Measurements from ENCODE around the gene NKAIN4. TPM values are rescaled to one million over a fixed set of nuclear protein-coding genes. Genes with fewer than 3 reads are reported as not detected.
"Not testable (repeated sequence)": the region's sequence is repeated elsewhere in the genome, so short reads cannot be mapped to it uniquely, and the experiment has no call there.

Gene NKAIN4
- total and polyA plus RNA-seq, 7 experiments from 2014 or later = not detected

- Histone ChIP-seq H3K9me3 (ENCODE audit: control insufficient read depth in 2 of 3, low read length in 3 of 3) (no peaks in the 10 kb centered on the region), H3K27me3 (ENCODE audit: control insufficient read depth in 2 of 2, insufficient read depth in 2 of 2, low read length in 2 of 2) (no peaks in the 10 kb centered on the region), H3K4me3 (ENCODE audit: low read length) (no peak overlapping the region), H3K4me1 (ENCODE audit: control insufficient read depth in 2 of 2, insufficient read depth in 2 of 2, low read length in 2 of 2) (no peaks in the 10 kb centered on the region), H3K27ac (ENCODE audit: low read depth, low read length) (no peak overlapping the region), H3K36me3 (ENCODE audit: control insufficient read depth in 2 of 3, insufficient read depth in 3 of 3, low read length in 3 of 3) (no peaks in the 10 kb centered on the region)
- DNase-seq (no peak), ATAC-seq (no peak)
- intact Hi-C loops (cut with micrococcal nuclease) = no loop called here
- Mint-ChIP-seq H3K27me3 (peaks cover 0 to 9% (median 0%) of the 10 kb centered on the region in 5 donors), H3K4me3 (no peak overlapping the region), H3K4me1 (peaks cover 0 to 6% (median 0%) of the 10 kb centered on the region in 7 donors), H3K36me3 (no peaks in the 10 kb centered on the region), H3K27ac (no peak overlapping the region), H3K9me3 (no peaks in the 10 kb centered on the region)
- POLR2A ChIA-PET = interaction anchor here (0.6 to 1.1 kb wide), 2 partner anchors 24 to 318 kb away, joined by 3 read pairs; no protein-coding TSS in a partner anchor
- CTCF ChIA-PET = interaction anchor here (0.6 to 3.0 kb wide), 10 partner anchors 9 to 751 kb away, joined by 3 to 31 read pairs (median 5); partner anchors contain the start of gene BIRC7
These were observed 31.7 kb downstream of the NKAIN4 start for GRCh38 chr20:63222541-63222940.

- intact Hi-C loops (cut with micrococcal nuclease); H3K4me1 Mint-ChIP-seq; ATAC-seq; H3K27me3 Mint-ChIP-seq; CTCF ChIA-PET; H3K36me3 Mint-ChIP-seq; DNase-seq; POLR2A ChIA-PET; H3K36me3 ChIP-seq (ENCODE audit: control insufficient read depth in 2 of 3, insufficient read depth in 3 of 3, low read length in 3 of 3); H3K27me3 ChIP-seq (ENCODE audit: control insufficient read depth in 2 of 2, insufficient read depth in 2 of 2, low read length in 2 of 2); H3K9me3 Mint-ChIP-seq; H3K4me3 Mint-ChIP-seq; H3K4me1 ChIP-seq (ENCODE audit: control insufficient read depth in 2 of 2, insufficient read depth in 2 of 2, low read length in 2 of 2); H3K4me3 ChIP-seq (ENCODE audit: low read length); H3K9me3 ChIP-seq (ENCODE audit: control insufficient read depth in 2 of 3, low read length in 3 of 3); H3K27ac ChIP-seq (ENCODE audit: low read depth, low read length): not testable (repeated sequence)
- H3K27ac Mint-ChIP-seq = peak overlapping the region in 1 of 9 donors; percentile 38
These were observed 32.7 kb downstream of the NKAIN4 start for GRCh38 chr20:63221400-63222053.

GRCh38 chr20:63220696-63221399 lies 33.4 kb downstream of the NKAIN4 start:
- DNase-seq = no peak
- no peak overlapping the region for H3K4me3 ChIP-seq (ENCODE audit: low read length)
- Mint-ChIP-seq H3K27me3 (peaks cover 0 to 6% (median 0%) of the 10 kb centered on the region in 5 donors), H3K9me3 (no peaks in the 10 kb centered on the region), H3K4me1 (peaks cover 0 to 8% (median 6%) of the 10 kb centered on the region in 7 donors), H3K4me3 (no peak overlapping the region), H3K27ac (peak overlapping the region in 1 of 9 donors; percentile 38), H3K36me3 (no peaks in the 10 kb centered on the region)
- POLR2A ChIA-PET = no interaction called here
- ATAC-seq = no peak
- H3K9me3 ChIP-seq (ENCODE audit: control insufficient read depth in 2 of 3, low read length in 3 of 3) = no peaks in the 10 kb centered on the region
- H3K27ac ChIP-seq (ENCODE audit: low read depth, low read length) = no peak overlapping the region
- H3K36me3 ChIP-seq (ENCODE audit: control insufficient read depth in 2 of 3, insufficient read depth in 3 of 3, low read length in 3 of 3) = no peaks in the 10 kb centered on the region
- intact Hi-C loops (cut with micrococcal nuclease) = no loop called here
- no peaks in the 10 kb centered on the region for H3K27me3 ChIP-seq (ENCODE audit: control insufficient read depth in 2 of 2, insufficient read depth in 2 of 2, low read length in 2 of 2)
- H3K4me1 ChIP-seq (ENCODE audit: control insufficient read depth in 2 of 2, insufficient read depth in 2 of 2, low read length in 2 of 2) = peaks cover 0 to 7% of the 10 kb centered on the region in 2 donors
- CTCF ChIA-PET = interaction anchor here (1.1 kb wide), 1 partner anchor 71 kb away, joined by 4 read pairs; no protein-coding TSS in a partner anchor

GRCh38 chr20:63219866-63220521 lies 34.3 kb downstream of the NKAIN4 start:
- POLR2A ChIA-PET = no interaction called here
- H3K36me3 Mint-ChIP-seq = no peaks in the 10 kb centered on the region
- peaks cover 3 to 9% of the 10 kb centered on the region in 2 donors for H3K4me1 ChIP-seq (ENCODE audit: control insufficient read depth in 2 of 2, insufficient read depth in 2 of 2, low read length in 2 of 2)
- H3K4me3 ChIP-seq (ENCODE audit: low read length) = no peak overlapping the region
- H3K27ac Mint-ChIP-seq = peak overlapping the region in 1 of 9 donors; percentile 51
- H3K4me3 Mint-ChIP-seq = no peak overlapping the region
- peaks cover 2 to 12% (median 11%) of the 10 kb centered on the region in 7 donors for H3K4me1 Mint-ChIP-seq
- no peaks in the 10 kb centered on the region for H3K9me3 ChIP-seq (ENCODE audit: control insufficient read depth in 2 of 3, low read length in 3 of 3)
- peaks cover 0 to 6% (median 0%) of the 10 kb centered on the region in 5 donors for H3K27me3 Mint-ChIP-seq
- H3K9me3 Mint-ChIP-seq = no peaks in the 10 kb centered on the region
- CTCF ChIA-PET = interaction anchor here (1.1 kb wide), 1 partner anchor 71 kb away, joined by 4 read pairs; no protein-coding TSS in a partner anchor
- no peaks in the 10 kb centered on the region for H3K27me3 ChIP-seq (ENCODE audit: control insufficient read depth in 2 of 2, insufficient read depth in 2 of 2, low read length in 2 of 2)
- no peak for ATAC-seq
- no peak overlapping the region for H3K27ac ChIP-seq (ENCODE audit: low read depth, low read length)
- no peak for DNase-seq
- H3K36me3 ChIP-seq (ENCODE audit: control insufficient read depth in 2 of 3, insufficient read depth in 3 of 3, low read length in 3 of 3) = no peaks in the 10 kb centered on the region
- intact Hi-C loops (cut with micrococcal nuclease) = loop anchor here (5.0 to 10.0 kb wide), 4 partner anchors 283 to 835 kb away; partner anchors contain the start of genes GID8 (in 1 of the 2), RPS21 (in 1 of the 2), TCFL5 (in 1 of the 2) and UCKL1 (in 1 of the 2)

- intact Hi-C loops (cut with micrococcal nuclease) = loop anchor here (5.0 to 10.0 kb wide), 4 partner anchors 282 to 835 kb away; partner anchors contain the start of genes GID8 (in 1 of the 2), RPS21 (in 1 of the 2), TCFL5 (in 1 of the 2) and UCKL1 (in 1 of the 2)
- Mint-ChIP-seq H3K27ac (no peak overlapping the region), H3K4me3 (no peak overlapping the region), H3K36me3 (peaks cover 0 to 3% (median 0%) of the 10 kb centered on the region in 5 donors), H3K4me1 (peaks cover 8 to 17% (median 17%) of the 10 kb centered on the region in 7 donors), H3K27me3 (peaks cover 0 to 6% (median 0%) of the 10 kb centered on the region in 5 donors), H3K9me3 (no peaks in the 10 kb centered on the region)
- DNase-seq = no peak
- H3K4me3 ChIP-seq (ENCODE audit: low read length) = no peak overlapping the region
- no peak for ATAC-seq
- H3K9me3 ChIP-seq (ENCODE audit: control insufficient read depth in 2 of 3, low read length in 3 of 3) = no peaks in the 10 kb centered on the region
- POLR2A ChIA-PET = no interaction called here
- H3K27me3 ChIP-seq (ENCODE audit: control insufficient read depth in 2 of 2, insufficient read depth in 2 of 2, low read length in 2 of 2) = no peaks in the 10 kb centered on the region
- peaks cover 0 to under 1% (median 0%) of the 10 kb centered on the region in 3 experiments for H3K36me3 ChIP-seq (ENCODE audit: control insufficient read depth in 2 of 3, insufficient read depth in 3 of 3, low read length in 3 of 3)
- H3K4me1 ChIP-seq (ENCODE audit: control insufficient read depth in 2 of 2, insufficient read depth in 2 of 2, low read length in 2 of 2) = peaks cover 8 to 15% of the 10 kb centered on the region in 2 donors
- CTCF ChIA-PET = interaction anchor here (0.5 kb wide), 1 partner anchor 146 kb away, joined by 3 read pairs; no protein-coding TSS in a partner anchor
- no peak overlapping the region for H3K27ac ChIP-seq (ENCODE audit: low read depth, low read length)
These were observed 34.8 kb downstream of the NKAIN4 start for GRCh38 chr20:63219447-63219821.

GRCh38 chr20:63218701-63219446 lies 35.4 kb downstream of the NKAIN4 start:
- Histone ChIP-seq H3K4me3 (ENCODE audit: low read length) (no peak overlapping the region), H3K9me3 (ENCODE audit: control insufficient read depth in 2 of 3, low read length in 3 of 3) (no peaks in the 10 kb centered on the region), H3K4me1 (ENCODE audit: control insufficient read depth in 2 of 2, insufficient read depth in 2 of 2, low read length in 2 of 2) (peaks cover 10 to 21% of the 10 kb centered on the region in 2 donors), H3K36me3 (ENCODE audit: control insufficient read depth in 2 of 3, insufficient read depth in 3 of 3, low read length in 3 of 3) (peaks cover 0 to 6% (median 0%) of the 10 kb centered on the region in 3 experiments), H3K27ac (ENCODE audit: low read depth, low read length) (no peak overlapping the region), H3K27me3 (ENCODE audit: control insufficient read depth in 2 of 2, insufficient read depth in 2 of 2, low read length in 2 of 2) (no peaks in the 10 kb centered on the region)
- peaks cover 0 to 6% (median 0%) of the 10 kb centered on the region in 5 donors for H3K27me3 Mint-ChIP-seq
- CTCF ChIA-PET = interaction anchor here (0.5 kb wide), 1 partner anchor 145 kb away, joined by 3 read pairs; no protein-coding TSS in a partner anchor
- peaks cover 13 to 23% (median 22%) of the 10 kb centered on the region in 7 donors for H3K4me1 Mint-ChIP-seq
- peaks cover under 1 to 7% (median 5%) of the 10 kb centered on the region in 5 donors for H3K36me3 Mint-ChIP-seq
- no peak overlapping the region for H3K27ac Mint-ChIP-seq
- no peaks in the 10 kb centered on the region for H3K9me3 Mint-ChIP-seq
- no peak for DNase-seq
- POLR2A ChIA-PET = no interaction called here
- ATAC-seq = no peak
- no peak overlapping the region for H3K4me3 Mint-ChIP-seq
- intact Hi-C loops (cut with micrococcal nuclease) = loop anchor here (5.0 to 10.0 kb wide), 4 partner anchors 282 to 834 kb away; partner anchors contain the start of genes GID8 (in 1 of the 2), RPS21 (in 1 of the 2), TCFL5 (in 1 of the 2) and UCKL1 (in 1 of the 2)
